WI38 (cell line): ENCODE data around the gene TLK2.

Source experiments
- H3K4me3 ChIP-seq: 2 replicates; pipeline ENCODE4 v1.5.1; 2011; ENCODE audit warnings: low read depth, mild to moderate bottlenecking, control low read depth, low read length
- CTCF ChIP-seq: IDR thresholded peaks from 2 replicates; pipeline ENCODE4 v1.5.1; 2012; ENCODE audit warnings: low read depth, mild to moderate bottlenecking, control low read depth, low read length

Gene TLK2

GRCh38 chr17:62641153-62641552 lies 162.5 kb downstream of the TLK2 start:
- no peak overlapping the region for H3K4me3 ChIP-seq
- no peak for TF ChIP-seq CTCF

GRCh38 chr17:62641951-62642350 lies 163.3 kb downstream of the TLK2 start:
- no peak for TF ChIP-seq CTCF
- no peak overlapping the region for H3K4me3 ChIP-seq

GRCh38 chr17:62643496-62643895 lies 164.9 kb downstream of the TLK2 start:
- no peak overlapping the region for H3K4me3 ChIP-seq
- no peak for TF ChIP-seq CTCF

- no peak overlapping the region for H3K4me3 ChIP-seq
- no peak for TF ChIP-seq CTCF
Measured at GRCh38 chr17:62644487-62645173, 166.0 kb downstream of the TLK2 start.

GRCh38 chr17:62648251-62648955 lies 169.8 kb downstream of the TLK2 start:
- no peak overlapping the region for H3K4me3 ChIP-seq
- TF ChIP-seq CTCF: no peak

- TF ChIP-seq CTCF: no peak
- no peak overlapping the region for H3K4me3 ChIP-seq
Measured at GRCh38 chr17:62648956-62649294, 170.3 kb downstream of the TLK2 start.

GRCh38 chr17:62649570-62649969 lies 170.9 kb downstream of the TLK2 start:
- H3K4me3 ChIP-seq: no peak overlapping the region
- no peak for TF ChIP-seq CTCF
